Cardiac muscle cell (in vitro differentiated cells and primary cell): ENCODE data around the gene MANSC4. TPM values are rescaled to one million over a fixed set of nuclear protein-coding genes. Genes with fewer than 3 reads are reported as not detected.

ENCODE experiments used
- DNase-seq, 2 donors: peaks; one replicate each; pipeline versions ENCODE4 v3.0.0 to v3.0.0-alpha.2; 2010 to 2017; ENCODE audit warnings: low read depth in 1 of 2, low spot score in 1 of 2
- H3K27ac ChIP-seq: fragments of 200-600 bp; sonication (generic); 2 replicates; pipeline ENCODE4 v1.5.1; 2016
- H3K27me3 ChIP-seq: fragments of 200-600 bp; sonication (generic); 2 replicates; pipeline ENCODE4 v1.6.0; 2016; ENCODE audit warnings: control low read depth
- H3K36me3 ChIP-seq: fragments of 200-600 bp; sonication (generic); 2 replicates; pipeline ENCODE4 v1.5.1; 2016; ENCODE audit warnings: control low read depth
- H3K4me1 ChIP-seq: fragments of 200-600 bp; sonication (generic); 2 replicates; pipeline ENCODE4 v1.8.1; 2017; ENCODE audit warnings: low read depth, mild to moderate bottlenecking, mixed run types
- H3K4me3 ChIP-seq: fragments of 200-600 bp; sonication (generic); 2 replicates; pipeline ENCODE4 v1.5.1; 2016; ENCODE audit warnings: mild to moderate bottlenecking
- H3K9me3 ChIP-seq: fragments of 200-600 bp; sonication (generic); 2 replicates; pipeline ENCODE4 v1.5.1; 2017; ENCODE audit warnings: low read depth, mild to moderate bottlenecking, control low read depth
- CTCF ChIP-seq: IDR thresholded peaks from 2 replicates; pipeline ENCODE4 v1.5.1; 2012; ENCODE audit warnings: low read depth, mild to moderate bottlenecking, low read length
- polyA plus RNA-seq: library from polyadenylated mRNA; unstranded; fragments of >200 nt; fragmentation: Nextera tagmentation; extraction: Ambion mirVana; gene quantifications from 2 replicates; pipeline ENCODE4 v1.2.1, GENCODE V29; 2016
- total RNA-seq: library from RNA; depleted of rRNA; stranded (reverse); fragments of >200 nt; gene quantifications from 2 replicates; pipeline ENCODE4 v1.2.3, GENCODE V29; 2016

MANSC4 gene
- total and polyA plus RNA-seq, 2 experiments from 2014 or later: not detected

DNA sequence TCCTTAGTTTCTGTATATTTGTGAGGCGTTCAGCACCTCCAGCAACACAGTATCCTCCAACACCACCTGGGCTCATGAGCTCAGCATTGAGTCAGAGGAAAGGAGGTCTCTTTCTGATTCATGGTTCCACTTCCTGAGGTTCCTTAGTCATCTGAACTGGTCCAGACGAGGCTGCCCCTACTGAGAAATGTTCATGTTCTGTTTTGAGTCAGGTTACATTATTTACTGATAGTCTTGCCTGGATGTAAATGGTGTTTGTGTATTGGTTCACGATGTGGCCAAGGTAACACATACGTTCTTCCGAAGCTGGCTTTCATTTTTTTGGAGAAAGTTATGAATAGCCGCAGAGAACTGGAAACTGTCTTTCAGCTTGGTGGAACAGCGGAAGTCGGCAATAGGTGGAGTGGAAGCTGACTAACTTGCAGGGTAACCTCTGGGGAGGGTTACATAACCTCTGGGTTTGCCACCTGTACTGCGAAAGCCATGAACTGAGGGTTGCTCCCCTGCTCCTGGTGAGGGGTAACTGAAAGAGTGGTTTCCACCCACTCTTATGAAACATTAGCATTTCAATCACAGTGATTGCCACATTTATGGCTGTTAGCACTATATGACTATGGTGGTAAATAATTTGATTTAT, 42.2 kb upstream of the MANSC4 start:
- Histone ChIP-seq H3K4me1 (peaks cover 8% of the 10 kb centered on the region), H3K36me3 (no peaks in the 10 kb centered on the region), H3K27me3 (no peaks in the 10 kb centered on the region), H3K4me3 (no peak overlapping the region), H3K9me3 (no peaks in the 10 kb centered on the region), H3K27ac (no peak overlapping the region)
- DNase-seq: peak in 1 of 2 donors; percentile 56
- no peak for TF ChIP-seq CTCF

GRCh38 chr12:27821259-27821973, 41.4 kb upstream of the MANSC4 start:
- Histone ChIP-seq H3K4me1 (peaks cover 8% of the 10 kb centered on the region), H3K4me3 (no peak overlapping the region), H3K27me3 (no peaks in the 10 kb centered on the region), H3K36me3 (no peaks in the 10 kb centered on the region), H3K27ac (no peak overlapping the region), H3K9me3 (no peaks in the 10 kb centered on the region)
- DNase-seq: peak; percentile 84 to 86
- peak; percentile 73 for TF ChIP-seq CTCF

DNA sequence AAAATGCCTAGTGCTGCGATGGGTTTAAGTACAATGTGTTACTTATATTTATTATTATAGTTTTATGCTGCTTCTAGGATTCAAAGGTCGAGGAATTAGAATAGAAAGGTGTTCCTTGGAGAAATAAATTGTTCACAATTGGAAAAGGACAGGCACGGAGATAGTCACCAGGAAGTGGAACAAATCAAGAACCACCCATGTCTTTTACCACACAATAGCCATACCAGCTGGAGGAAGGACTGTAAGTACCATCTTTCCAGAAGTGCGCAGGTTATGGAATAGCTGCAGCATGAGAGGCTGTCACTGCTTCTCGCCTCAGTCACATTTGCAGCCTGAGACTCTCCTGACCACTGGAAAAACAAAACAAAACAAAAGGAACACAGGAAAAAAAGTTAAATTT, 40.5 kb upstream of the MANSC4 start:
- H3K36me3 ChIP-seq: no peaks in the 10 kb centered on the region
- TF ChIP-seq CTCF: no peak
- no peak overlapping the region for H3K4me3 ChIP-seq
- no peak for DNase-seq
- peak overlapping the region; percentile 94 for H3K27ac ChIP-seq
- H3K9me3 ChIP-seq: no peaks in the 10 kb centered on the region
- no peaks in the 10 kb centered on the region for H3K27me3 ChIP-seq
- H3K4me1 ChIP-seq: peaks cover 8% of the 10 kb centered on the region

DNA sequence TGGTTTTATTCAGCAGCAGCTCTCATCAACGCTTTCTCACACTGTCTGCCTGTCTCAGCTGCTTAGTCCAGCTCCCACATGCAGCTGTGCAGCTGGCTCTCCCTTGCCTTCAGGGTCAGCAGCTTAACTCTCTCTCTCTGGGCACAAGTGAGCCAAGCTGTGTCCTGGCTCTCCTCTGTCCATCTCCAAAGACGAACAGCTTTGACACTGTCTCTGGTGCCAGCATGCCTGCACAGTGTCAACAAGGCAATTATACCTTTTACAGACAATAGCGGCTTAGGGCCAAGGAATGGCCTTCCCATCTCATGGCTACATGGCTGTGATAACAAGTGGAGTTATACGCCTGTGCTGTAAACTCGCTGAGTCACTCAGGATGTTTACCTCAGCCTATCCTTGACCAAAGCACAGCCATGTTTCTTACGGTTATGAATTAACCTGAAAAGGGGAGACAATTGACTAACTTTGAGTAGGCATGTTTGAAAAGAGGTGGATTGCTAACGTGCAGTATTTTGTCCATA, 38.4 kb upstream of the MANSC4 start:
- Histone ChIP-seq H3K4me3 (no peak overlapping the region), H3K36me3 (no peaks in the 10 kb centered on the region), H3K4me1 (peaks cover 8% of the 10 kb centered on the region), H3K27ac (peak overlapping the region; percentile 94), H3K27me3 (no peaks in the 10 kb centered on the region), H3K9me3 (no peaks in the 10 kb centered on the region)
- TF ChIP-seq CTCF: no peak
- DNase-seq: no peak

DNA sequence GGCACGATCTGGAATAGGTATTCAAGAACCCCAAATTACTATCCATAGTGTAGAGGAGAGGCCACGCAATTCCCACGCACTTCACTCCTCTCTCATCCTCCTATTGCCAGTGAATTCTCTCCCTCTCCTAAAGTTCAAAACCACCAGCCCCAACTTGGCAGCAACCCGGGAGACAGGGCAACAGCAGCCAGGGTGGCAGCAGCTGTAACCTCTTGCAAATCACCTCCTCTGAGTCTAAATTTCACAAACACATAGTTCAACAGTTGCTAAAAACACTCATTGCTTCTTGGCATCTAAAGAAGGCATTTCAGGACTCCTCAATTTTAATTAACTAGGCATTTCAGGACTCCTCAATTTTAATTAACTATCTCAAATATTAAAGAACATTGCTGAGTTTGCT, 37.7 kb upstream of the MANSC4 start:
- H3K27ac ChIP-seq: peak overlapping the region; percentile 94
- no peaks in the 10 kb centered on the region for H3K9me3 ChIP-seq
- no peaks in the 10 kb centered on the region for H3K36me3 ChIP-seq
- no peak for TF ChIP-seq CTCF
- H3K27me3 ChIP-seq: no peaks in the 10 kb centered on the region
- no peak overlapping the region for H3K4me3 ChIP-seq
- peaks cover 8% of the 10 kb centered on the region for H3K4me1 ChIP-seq
- no peak for DNase-seq
